Neural cell (in vitro differentiated cells): ENCODE data around the gene RGS9.

ENCODE experiments used
- EP300 ChIP-seq: fragments of 450-650 bp; conservative IDR thresholded peaks from 2 replicates; pipeline ENCODE4 v1.6.1; 2014; ENCODE audit warnings: antibody characterized with exemption, mild to moderate bottlenecking, moderate library complexity; ENCODE audit not compliant: poor library complexity, severe bottlenecking
- MXI1 ChIP-seq: fragments of 450-650 bp; conservative IDR thresholded peaks from 2 replicates; pipeline ENCODE4 v1.6.1; 2014; ENCODE audit warnings: antibody characterized with exemption, mild to moderate bottlenecking; ENCODE audit not compliant: poor library complexity, severe bottlenecking
- POLR2AphosphoS5 ChIP-seq: IDR thresholded peaks from 2 replicates; pipeline ENCODE4 v1.6.1; 2012
- RAD21 ChIP-seq: fragments of 450-650 bp; conservative IDR thresholded peaks from 2 replicates; pipeline ENCODE4 v1.6.1; 2014; ENCODE audit warnings: antibody characterized with exemption, mild to moderate bottlenecking, moderate library complexity
- TF ChIP-seq, protein P1 (sequence below): fragments of 450-650 bp; IDR thresholded peaks from 2 replicates; pipeline ENCODE4 v1.5.1; 2014; ENCODE audit warnings: antibody characterized with exemption, mild to moderate bottlenecking, moderate library complexity; ENCODE audit not compliant: poor library complexity, severe bottlenecking
- TF ChIP-seq, protein P2 (sequence below): IDR thresholded peaks from 2 replicates; pipeline ENCODE4 v1.6.1; 2012; ENCODE audit warnings: borderline replicate concordance

DNA sequence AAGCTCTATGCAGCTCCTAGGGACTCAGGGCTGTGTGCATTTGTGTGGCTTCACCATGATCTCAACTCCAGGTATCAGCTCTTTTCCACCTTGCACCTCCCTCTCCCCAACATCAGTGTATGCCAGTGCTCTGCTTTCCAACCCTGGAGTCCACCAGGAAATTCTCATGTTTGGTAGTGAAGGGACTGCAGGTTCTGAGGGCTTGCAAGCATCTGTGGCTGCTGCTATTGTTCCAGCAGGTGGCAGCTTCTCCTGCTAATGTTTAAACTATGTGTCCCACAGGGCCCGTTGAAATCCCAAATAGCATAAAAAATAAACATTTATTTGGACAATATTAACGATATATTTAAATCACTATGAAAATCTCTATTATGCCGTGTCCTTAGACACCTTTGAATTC is 82.0 kb downstream of the RGS9 start:
- TF ChIP-seq, protein P1, sequence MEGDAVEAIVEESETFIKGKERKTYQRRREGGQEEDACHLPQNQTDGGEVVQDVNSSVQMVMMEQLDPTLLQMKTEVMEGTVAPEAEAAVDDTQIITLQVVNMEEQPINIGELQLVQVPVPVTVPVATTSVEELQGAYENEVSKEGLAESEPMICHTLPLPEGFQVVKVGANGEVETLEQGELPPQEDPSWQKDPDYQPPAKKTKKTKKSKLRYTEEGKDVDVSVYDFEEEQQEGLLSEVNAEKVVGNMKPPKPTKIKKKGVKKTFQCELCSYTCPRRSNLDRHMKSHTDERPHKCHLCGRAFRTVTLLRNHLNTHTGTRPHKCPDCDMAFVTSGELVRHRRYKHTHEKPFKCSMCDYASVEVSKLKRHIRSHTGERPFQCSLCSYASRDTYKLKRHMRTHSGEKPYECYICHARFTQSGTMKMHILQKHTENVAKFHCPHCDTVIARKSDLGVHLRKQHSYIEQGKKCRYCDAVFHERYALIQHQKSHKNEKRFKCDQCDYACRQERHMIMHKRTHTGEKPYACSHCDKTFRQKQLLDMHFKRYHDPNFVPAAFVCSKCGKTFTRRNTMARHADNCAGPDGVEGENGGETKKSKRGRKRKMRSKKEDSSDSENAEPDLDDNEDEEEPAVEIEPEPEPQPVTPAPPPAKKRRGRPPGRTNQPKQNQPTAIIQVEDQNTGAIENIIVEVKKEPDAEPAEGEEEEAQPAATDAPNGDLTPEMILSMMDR = peak; percentile 22
- TF ChIP-seq RAD21 = peak; percentile 16
- no peak for TF ChIP-seq POLR2AphosphoS5
- TF ChIP-seq EP300 = no peak
- TF ChIP-seq, protein P2, sequence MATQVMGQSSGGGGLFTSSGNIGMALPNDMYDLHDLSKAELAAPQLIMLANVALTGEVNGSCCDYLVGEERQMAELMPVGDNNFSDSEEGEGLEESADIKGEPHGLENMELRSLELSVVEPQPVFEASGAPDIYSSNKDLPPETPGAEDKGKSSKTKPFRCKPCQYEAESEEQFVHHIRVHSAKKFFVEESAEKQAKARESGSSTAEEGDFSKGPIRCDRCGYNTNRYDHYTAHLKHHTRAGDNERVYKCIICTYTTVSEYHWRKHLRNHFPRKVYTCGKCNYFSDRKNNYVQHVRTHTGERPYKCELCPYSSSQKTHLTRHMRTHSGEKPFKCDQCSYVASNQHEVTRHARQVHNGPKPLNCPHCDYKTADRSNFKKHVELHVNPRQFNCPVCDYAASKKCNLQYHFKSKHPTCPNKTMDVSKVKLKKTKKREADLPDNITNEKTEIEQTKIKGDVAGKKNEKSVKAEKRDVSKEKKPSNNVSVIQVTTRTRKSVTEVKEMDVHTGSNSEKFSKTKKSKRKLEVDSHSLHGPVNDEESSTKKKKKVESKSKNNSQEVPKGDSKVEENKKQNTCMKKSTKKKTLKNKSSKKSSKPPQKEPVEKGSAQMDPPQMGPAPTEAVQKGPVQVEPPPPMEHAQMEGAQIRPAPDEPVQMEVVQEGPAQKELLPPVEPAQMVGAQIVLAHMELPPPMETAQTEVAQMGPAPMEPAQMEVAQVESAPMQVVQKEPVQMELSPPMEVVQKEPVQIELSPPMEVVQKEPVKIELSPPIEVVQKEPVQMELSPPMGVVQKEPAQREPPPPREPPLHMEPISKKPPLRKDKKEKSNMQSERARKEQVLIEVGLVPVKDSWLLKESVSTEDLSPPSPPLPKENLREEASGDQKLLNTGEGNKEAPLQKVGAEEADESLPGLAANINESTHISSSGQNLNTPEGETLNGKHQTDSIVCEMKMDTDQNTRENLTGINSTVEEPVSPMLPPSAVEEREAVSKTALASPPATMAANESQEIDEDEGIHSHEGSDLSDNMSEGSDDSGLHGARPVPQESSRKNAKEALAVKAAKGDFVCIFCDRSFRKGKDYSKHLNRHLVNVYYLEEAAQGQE = no peak
- no peak for TF ChIP-seq MXI1
